ENCODE data around the gene LARGE1. TPM values are rescaled to one million over a fixed set of nuclear protein-coding genes. Genes with fewer than 3 reads are reported as not detected.

The LARGE1 gene
- total and polyA plus RNA-seq, 9 of the 15 experiments (the other 6 are each of a cell fraction or from before 2014, with no cell fraction given): 0.01 to 0.66 (median 0.14) TPM; not detected in 2

DNA sequence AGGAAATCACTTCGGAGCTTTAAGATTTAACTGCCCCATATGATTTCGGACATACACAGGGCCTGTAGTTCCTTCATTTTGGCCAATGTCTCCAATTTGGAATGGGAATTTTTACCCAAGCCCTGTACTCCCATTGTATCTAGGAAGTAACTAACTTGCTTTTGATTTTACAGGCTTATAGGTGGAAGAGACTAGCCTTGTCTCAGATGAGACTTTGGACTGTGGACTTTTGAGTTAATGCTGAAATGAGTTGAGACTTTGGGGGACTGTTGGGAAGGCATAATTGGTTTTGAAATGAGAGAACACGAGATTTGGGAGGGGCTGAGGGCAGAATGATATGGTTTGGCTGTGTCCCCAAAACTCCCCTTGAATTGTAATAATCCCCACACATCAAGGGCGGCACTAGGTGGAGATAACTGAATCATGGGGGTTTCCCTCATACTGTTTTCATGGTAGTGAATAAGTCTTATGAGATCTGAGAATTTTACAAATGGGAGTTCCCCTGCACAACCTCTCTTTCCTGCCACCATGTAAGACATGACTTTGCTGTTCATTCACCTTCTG, 130.5 kb downstream of the LARGE1 start:
- no peak overlapping the region for H3K9ac ChIP-seq (ENCODE audit: insufficient read depth in 1 of 2, low read depth in 2 of 2, low read length in 2 of 2)
- in situ Hi-C loops (cut with MboI) (no loop called here), intact Hi-C loops (cut with micrococcal nuclease) (no loop called here)
- no peaks in the 10 kb centered on the region for H3K27me3 ChIP-seq (ENCODE audit: control insufficient read depth in 2 of 2, insufficient read depth in 2 of 2, low read length in 2 of 2)
- DNase-seq (ENCODE audit: extremely low read depth in 1 of 4, low spot score in 3 of 4) (no peak), FAIRE-seq (no peak), ATAC-seq (no peak)
- H3K9me3 ChIP-seq (replicated peaks; ENCODE audit: control insufficient read depth, insufficient read depth, low read depth, low read length): no peaks in the 10 kb centered on the region; the same call in 1 of the 2 replicates
- ChIA-PET CTCF (ENCODE audit: low intra/inter-chr PET ratio) (no interaction called here), POLR2A (no interaction called here)
- H4K20me1 ChIP-seq (replicated peaks; ENCODE audit: control insufficient read depth, insufficient read depth, low read length): no peaks in the 10 kb centered on the region
- BruUV-seq (replicated peaks): no TSS peak
- H2AFZ ChIP-seq (ENCODE audit: low read depth, low read length): no peak overlapping the region
- 0% methylated on average over 3 of the region's 4 CpGs for WGBS (ENCODE audit: insufficient coverage, low coverage, missing lambda C conversion rate)
- no peak overlapping the region for H3K4me2 ChIP-seq (ENCODE audit: insufficient read depth, low read length)
- H3K27ac ChIP-seq (ENCODE audit: extremely low read depth, low read depth, low read length): no peak overlapping the region
- no peaks in the 10 kb centered on the region for H3K79me2 ChIP-seq (ENCODE audit: control insufficient read depth, insufficient read depth, low read length)
- TF ChIP-seq LCOR (CRISPR knock-in tag; IDR thresholded peaks at IDR 0.05) (no peak), U2AF1 (optimal IDR thresholded peaks at IDR 0.05; ENCODE audit: low read depth, low read length) (no peak), ZNF274 (IDR thresholded peaks at IDR 0.05; ENCODE audit: borderline replicate concordance, low read depth, low read length) (no peak), NCOA4 (IDR thresholded peaks at IDR 0.05; ENCODE audit: partially characterized antibody) (no peak), NONO (IDR thresholded peaks at IDR 0.05; ENCODE audit: low read depth in 2 of 2, low read length in 1 of 2) (no peak)
- H3K36me3 ChIP-seq (ENCODE audit: control insufficient read depth, insufficient read depth, low read length): no peaks in the 10 kb centered on the region
- no peak overlapping the region for H3K4me3 ChIP-seq
- no peaks in the 10 kb centered on the region for H3K4me1 ChIP-seq (replicated peaks in 1 of 2; ENCODE audit: control insufficient read depth in 2 of 2, insufficient read depth in 2 of 2, low read length in 2 of 2)
- no peaks in the 10 kb centered on the region for H3K9me1 ChIP-seq (ENCODE audit: control insufficient read depth, insufficient read depth, low read length)

- Histone ChIP-seq H2AFZ (ENCODE audit: low read depth, low read length) (no peak overlapping the region), H3K27me3 (ENCODE audit: control insufficient read depth in 2 of 2, insufficient read depth in 2 of 2, low read length in 2 of 2) (no peaks in the 10 kb centered on the region), H3K27ac (ENCODE audit: extremely low read depth, low read depth, low read length) (no peak overlapping the region), H3K79me2 (ENCODE audit: control insufficient read depth, insufficient read depth, low read length) (no peaks in the 10 kb centered on the region), H3K9me1 (ENCODE audit: control insufficient read depth, insufficient read depth, low read length) (no peaks in the 10 kb centered on the region), H4K20me1 (replicated peaks; ENCODE audit: control insufficient read depth, insufficient read depth, low read length) (no peaks in the 10 kb centered on the region), H3K4me1 (replicated peaks in 1 of 2; ENCODE audit: control insufficient read depth in 2 of 2, insufficient read depth in 2 of 2, low read length in 2 of 2) (no peaks in the 10 kb centered on the region), H3K4me3 (no peak overlapping the region), H3K9ac (ENCODE audit: insufficient read depth in 1 of 2, low read depth in 2 of 2, low read length in 2 of 2) (no peak overlapping the region), H3K4me2 (ENCODE audit: insufficient read depth, low read length) (no peak overlapping the region), H3K36me3 (ENCODE audit: control insufficient read depth, insufficient read depth, low read length) (no peaks in the 10 kb centered on the region), H3K9me3 (replicated peaks; ENCODE audit: control insufficient read depth, insufficient read depth, low read depth, low read length) (no peaks in the 10 kb centered on the region; the same call in 1 of the 2 replicates)
- ChIA-PET POLR2A (no interaction called here), CTCF (ENCODE audit: low intra/inter-chr PET ratio) (no interaction called here)
- TF ChIP-seq ZFP36 (IDR thresholded peaks at IDR 0.05; ENCODE audit: low read depth, low read length, partially characterized antibody): peak; percentile 44
- no peak for TF ChIP-seq NCOA4 (IDR thresholded peaks at IDR 0.05; ENCODE audit: partially characterized antibody)
- 0% methylated on average over 2 of the region's 3 CpGs for whole genome bisulfite sequencing (ENCODE audit: insufficient coverage, low coverage, missing lambda C conversion rate)
- in situ Hi-C loops (cut with MboI): no loop called here
- no peak for ATAC-seq
- no peak for DNase-seq (ENCODE audit: extremely low read depth in 1 of 4, low spot score in 3 of 4)
- BruUV-seq (replicated peaks): no TSS peak
- intact Hi-C loops (cut with micrococcal nuclease): no loop called here
- no peak for FAIRE-seq
These were observed 131.3 kb downstream of the LARGE1 start for GRCh38 chr22:33788927-33789326.

Measured in K562 (cell line).